ENCODE results near the gene SPATS2L. TPM values are rescaled to one million over a fixed set of nuclear protein-coding genes. Genes with fewer than 3 reads are reported as not detected.

The SPATS2L gene
- total RNA-seq, 4 donors from 2014 or later: 60.7 to 81.3 (median 61.3) TPM

DNA sequence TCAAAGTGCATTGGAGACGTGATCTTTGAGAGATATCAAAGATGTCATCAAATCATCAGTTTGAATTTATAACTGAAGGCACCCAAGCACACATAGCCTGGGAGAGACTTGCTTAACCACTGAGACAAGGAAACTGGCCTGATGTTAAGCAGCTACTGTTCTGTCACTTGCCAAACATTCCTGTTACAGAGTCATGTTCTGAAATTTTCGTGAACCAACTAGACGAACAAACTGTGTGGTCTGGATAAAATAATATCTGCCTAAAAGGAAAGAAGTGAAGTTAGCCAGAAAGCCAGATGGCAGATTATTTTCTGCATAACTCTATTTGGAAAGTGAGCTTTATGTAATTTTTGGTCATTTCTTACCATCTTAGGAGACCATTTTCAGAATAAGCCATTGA, 51.4 kb downstream of the SPATS2L start:
- TF ChIP-seq, protein P1, sequence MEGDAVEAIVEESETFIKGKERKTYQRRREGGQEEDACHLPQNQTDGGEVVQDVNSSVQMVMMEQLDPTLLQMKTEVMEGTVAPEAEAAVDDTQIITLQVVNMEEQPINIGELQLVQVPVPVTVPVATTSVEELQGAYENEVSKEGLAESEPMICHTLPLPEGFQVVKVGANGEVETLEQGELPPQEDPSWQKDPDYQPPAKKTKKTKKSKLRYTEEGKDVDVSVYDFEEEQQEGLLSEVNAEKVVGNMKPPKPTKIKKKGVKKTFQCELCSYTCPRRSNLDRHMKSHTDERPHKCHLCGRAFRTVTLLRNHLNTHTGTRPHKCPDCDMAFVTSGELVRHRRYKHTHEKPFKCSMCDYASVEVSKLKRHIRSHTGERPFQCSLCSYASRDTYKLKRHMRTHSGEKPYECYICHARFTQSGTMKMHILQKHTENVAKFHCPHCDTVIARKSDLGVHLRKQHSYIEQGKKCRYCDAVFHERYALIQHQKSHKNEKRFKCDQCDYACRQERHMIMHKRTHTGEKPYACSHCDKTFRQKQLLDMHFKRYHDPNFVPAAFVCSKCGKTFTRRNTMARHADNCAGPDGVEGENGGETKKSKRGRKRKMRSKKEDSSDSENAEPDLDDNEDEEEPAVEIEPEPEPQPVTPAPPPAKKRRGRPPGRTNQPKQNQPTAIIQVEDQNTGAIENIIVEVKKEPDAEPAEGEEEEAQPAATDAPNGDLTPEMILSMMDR (IDR thresholded peaks at IDR 0.05): no peak
- no peak for TF ChIP-seq POLR2A (IDR thresholded peaks at IDR 0.05)
- no peak overlapping the region for H3K4me3 ChIP-seq (ENCODE audit: low read depth, poor library complexity, severe bottlenecking)
- intact Hi-C loops (cut with DNase I; ENCODE audit: low total_unique reads): no loop called here
- WGBS, 2 donors: 23 to 42% methylated on average over 3 of the region's 3 CpGs
- no peak for DNase-seq (ENCODE audit: low spot score in 2 of 2)

DNA sequence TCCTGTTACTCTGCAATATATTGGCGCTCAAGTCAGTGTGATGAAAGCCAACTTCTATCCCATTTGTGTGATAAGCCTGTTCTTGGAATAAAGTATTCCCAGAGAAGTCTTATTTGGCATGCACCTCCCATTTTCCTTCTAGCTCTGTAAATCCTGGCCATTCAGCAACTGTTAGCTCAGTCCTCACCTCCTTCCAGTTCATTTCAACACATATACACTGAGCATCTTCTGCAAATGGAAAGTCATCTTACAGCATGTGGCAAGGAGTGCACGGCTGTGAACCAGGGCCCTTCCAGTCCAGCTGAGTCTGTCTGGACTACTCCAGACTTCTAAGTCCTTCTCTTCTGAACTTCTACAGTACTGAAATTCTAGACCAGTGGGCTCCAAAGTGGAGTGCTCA, 53.1 kb downstream of the SPATS2L start:
- WGBS, 2 donors: 91 to 93% methylated on average over 2 of the region's 2 CpGs
- no peak overlapping the region for H3K4me3 ChIP-seq (ENCODE audit: low read depth, poor library complexity, severe bottlenecking)
- TF ChIP-seq, protein P1 (IDR thresholded peaks at IDR 0.05): no peak
- no peak for TF ChIP-seq POLR2A (IDR thresholded peaks at IDR 0.05)
- no peak for DNase-seq (ENCODE audit: low spot score in 2 of 2)
- intact Hi-C loops (cut with DNase I; ENCODE audit: low total_unique reads): no loop called here

DNA sequence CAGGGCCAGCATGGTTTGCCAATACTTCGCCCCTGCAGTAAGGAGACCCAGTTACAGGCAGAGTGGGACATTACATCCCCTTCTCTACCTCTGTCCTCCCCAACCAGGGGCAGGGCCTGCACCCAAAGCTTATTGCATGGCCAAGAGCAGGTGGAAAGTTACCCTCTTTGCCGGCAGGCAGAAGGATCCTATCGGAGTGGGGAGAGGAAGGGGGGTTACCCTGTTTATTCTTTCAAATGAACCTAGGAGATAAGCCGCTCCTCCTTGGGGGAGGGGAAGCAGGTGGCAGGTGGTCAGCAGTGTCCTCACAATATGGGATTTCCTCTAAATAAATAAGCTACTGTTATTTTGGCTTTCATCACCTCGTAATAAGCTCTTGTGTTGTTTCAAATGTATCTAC, 53.9 kb downstream of the SPATS2L start:
- H3K4me3 ChIP-seq (ENCODE audit: low read depth, poor library complexity, severe bottlenecking): no peak overlapping the region
- 96 to 98% methylated on average over 5 of the region's 5 CpGs for WGBS, 2 donors
- intact Hi-C loops (cut with DNase I; ENCODE audit: low total_unique reads): no loop called here
- TF ChIP-seq POLR2A (IDR thresholded peaks at IDR 0.05): no peak
- TF ChIP-seq, protein P1 (IDR thresholded peaks at IDR 0.05): no peak
- no peak for DNase-seq (ENCODE audit: low spot score in 2 of 2)

DNA sequence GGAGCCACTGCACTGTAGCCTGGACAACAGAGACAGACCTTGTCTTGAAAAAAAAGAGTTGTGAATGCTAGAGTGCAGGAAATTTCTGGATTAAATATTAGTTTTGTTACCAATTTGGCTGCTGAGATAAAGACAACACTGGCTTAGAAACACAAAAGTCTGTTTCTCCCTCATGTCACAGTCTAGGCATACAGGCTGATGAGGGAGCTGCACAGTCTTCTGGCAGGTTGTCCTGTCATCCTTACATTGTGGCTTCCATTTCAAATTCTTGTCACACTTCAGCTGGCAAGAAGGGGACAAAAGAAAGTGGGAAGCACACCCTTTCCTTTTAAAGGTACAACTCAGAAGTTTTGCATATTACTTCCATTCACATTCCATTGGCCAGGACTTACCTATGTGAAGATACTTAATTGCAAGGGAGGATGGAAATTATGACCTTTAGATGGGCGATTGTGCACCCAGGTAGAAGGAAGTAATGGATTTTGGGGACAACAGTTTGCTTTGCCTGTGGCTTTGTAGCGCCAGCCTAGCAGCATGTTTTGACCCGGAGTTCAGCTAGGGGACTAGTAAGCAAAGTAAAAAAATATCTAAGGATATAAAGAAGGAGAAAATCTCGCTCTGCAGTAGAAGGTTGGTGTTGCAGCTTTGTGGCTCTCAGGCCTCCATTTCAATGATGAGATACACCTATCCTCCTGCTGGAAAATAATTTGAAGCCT, 55.9 kb downstream of the SPATS2L start:
- 91 to 97% methylated on average over 4 of the region's 4 CpGs for WGBS, 2 donors
- intact Hi-C loops (cut with DNase I; ENCODE audit: low total_unique reads): no loop called here
- DNase-seq (ENCODE audit: low spot score in 2 of 2): no peak
- H3K4me3 ChIP-seq (ENCODE audit: low read depth, poor library complexity, severe bottlenecking): no peak overlapping the region
- TF ChIP-seq, protein P1 (IDR thresholded peaks at IDR 0.05): no peak
- no peak for TF ChIP-seq POLR2A (IDR thresholded peaks at IDR 0.05)

DNA sequence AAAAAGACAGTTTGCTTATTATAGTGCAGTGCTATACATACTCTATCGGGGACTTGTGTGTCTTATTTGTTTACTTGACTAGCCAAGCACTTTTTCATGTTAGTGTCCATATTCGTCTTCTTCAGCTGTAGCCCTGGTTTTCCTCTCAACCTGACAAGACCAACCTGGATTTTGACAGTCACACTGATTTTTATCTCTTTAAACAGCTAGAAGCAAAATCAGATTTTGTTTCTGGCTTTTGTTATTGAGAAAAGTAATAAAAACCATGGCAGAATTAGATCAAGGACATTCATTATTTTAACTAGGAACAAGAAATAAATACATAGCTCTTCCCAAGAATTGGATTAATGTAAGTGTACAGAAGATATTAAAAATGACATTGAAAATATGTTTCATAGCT, 56.8 kb downstream of the SPATS2L start:
- no peak for TF ChIP-seq POLR2A (IDR thresholded peaks at IDR 0.05)
- WGBS, 2 donors: 84 to 86% methylated on average over 2 of the region's 2 CpGs
- no peak overlapping the region for H3K4me3 ChIP-seq (ENCODE audit: low read depth, poor library complexity, severe bottlenecking)
- DNase-seq (ENCODE audit: low spot score in 2 of 2): no peak
- intact Hi-C loops (cut with DNase I; ENCODE audit: low total_unique reads): no loop called here

DNA sequence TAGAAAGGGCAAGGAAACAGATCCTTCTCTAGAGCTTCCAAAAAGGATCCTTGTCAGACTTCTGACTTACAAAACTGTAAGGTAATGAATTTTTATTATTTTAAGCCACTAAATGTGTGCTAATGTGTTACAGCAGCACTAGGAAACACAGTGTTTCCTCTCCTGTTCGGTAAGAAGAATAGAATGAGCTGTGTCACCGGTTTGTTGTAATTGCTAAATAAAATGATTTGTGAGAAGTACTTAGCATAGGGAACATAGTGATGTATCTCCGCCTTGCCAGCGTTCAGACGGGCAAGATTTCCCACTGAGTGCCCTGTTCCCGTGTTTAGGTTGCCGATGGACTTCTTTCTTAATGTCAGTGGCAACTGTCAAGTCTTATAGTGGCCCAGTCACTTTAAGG, 57.6 kb downstream of the SPATS2L start:
- intact Hi-C loops (cut with DNase I; ENCODE audit: low total_unique reads): no loop called here
- no peak for DNase-seq (ENCODE audit: low spot score in 2 of 2)
- WGBS, 2 donors: 73 to 81% methylated on average over 7 of the region's 7 CpGs
- no peak overlapping the region for H3K4me3 ChIP-seq (ENCODE audit: low read depth, poor library complexity, severe bottlenecking)
- TF ChIP-seq POLR2A (IDR thresholded peaks at IDR 0.05): no peak
- TF ChIP-seq, protein P1 (IDR thresholded peaks at IDR 0.05): no peak

All from lower leg skin (tissue), 4 donors.